COLO668 (cell line): ENCODE measurements around the gene WRNIP1.

Experiments
- DNase-seq: peaks from one replicate; lab custom pipeline; 2025; ENCODE audit not compliant: unreplicated experiment; lab: John Stamatoyannopoulos, UW

Gene WRNIP1

GRCh38 chr6:2765166-2765895 lies at the start of gene WRNIP1:
Gene WRNIP1, plus strand, starts transcription at chr6:2765393. Its CDS starts 230 bp downstream, at chr6:2765623.
- peak; percentile 97 for DNase-seq

DNA sequence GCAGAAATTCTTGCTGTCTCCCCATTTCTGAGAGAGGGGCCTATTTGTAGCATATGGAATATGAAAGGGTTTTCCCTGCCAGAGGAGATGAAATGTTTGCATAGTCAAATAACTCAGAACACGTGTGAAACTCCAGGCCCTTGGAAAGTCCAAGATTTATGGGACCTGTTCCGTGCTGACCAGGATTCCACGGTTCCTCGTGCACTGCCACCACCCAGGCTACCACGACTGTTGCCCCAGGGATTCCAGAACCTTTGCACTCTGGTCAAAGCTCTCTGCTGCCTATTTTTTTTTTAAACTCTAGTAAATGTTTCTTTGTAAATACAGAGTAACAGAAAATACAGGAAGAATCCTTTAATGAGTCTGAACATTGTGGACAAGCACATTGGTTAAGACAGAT lies 49.5 kb upstream of the WRNIP1 start:
- no peak for DNase-seq

DNA sequence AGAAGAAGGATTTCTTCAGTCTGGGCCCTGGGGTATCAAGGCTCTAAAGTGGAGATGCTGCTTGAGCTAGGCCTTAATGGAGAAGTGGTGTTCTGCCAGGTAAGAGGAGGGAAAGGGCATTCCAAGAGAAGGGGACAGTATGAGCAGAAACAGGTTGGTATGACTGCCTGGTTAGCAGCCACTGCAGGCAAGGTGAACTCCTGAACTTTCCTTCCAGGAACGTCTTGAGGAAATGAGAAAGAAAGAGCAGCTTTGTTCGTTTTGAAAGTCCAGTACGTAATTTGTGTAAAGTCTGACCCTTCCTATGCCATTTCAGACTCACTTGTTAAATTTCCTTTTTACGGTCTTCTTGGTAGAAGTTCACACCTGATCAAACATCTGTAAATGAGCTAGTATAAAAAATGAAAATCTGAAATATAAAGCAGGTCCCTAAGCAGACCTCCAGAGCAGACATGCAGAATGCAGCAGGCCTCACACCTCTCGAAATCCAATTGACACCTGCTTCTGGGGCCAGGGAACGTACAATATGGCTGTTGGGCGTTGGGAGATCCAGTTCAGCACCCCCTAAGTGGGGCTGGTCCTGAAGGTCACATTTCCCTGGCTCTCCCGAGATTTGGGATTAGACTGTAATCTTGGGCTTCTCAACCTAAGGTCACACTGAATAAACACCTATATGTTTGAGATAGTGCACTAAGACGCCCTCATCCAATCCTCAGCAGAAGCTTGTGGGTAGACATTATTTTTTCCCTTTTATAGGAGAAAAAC lies 48.1 kb upstream of the WRNIP1 start:
- no peak for DNase-seq

DNA sequence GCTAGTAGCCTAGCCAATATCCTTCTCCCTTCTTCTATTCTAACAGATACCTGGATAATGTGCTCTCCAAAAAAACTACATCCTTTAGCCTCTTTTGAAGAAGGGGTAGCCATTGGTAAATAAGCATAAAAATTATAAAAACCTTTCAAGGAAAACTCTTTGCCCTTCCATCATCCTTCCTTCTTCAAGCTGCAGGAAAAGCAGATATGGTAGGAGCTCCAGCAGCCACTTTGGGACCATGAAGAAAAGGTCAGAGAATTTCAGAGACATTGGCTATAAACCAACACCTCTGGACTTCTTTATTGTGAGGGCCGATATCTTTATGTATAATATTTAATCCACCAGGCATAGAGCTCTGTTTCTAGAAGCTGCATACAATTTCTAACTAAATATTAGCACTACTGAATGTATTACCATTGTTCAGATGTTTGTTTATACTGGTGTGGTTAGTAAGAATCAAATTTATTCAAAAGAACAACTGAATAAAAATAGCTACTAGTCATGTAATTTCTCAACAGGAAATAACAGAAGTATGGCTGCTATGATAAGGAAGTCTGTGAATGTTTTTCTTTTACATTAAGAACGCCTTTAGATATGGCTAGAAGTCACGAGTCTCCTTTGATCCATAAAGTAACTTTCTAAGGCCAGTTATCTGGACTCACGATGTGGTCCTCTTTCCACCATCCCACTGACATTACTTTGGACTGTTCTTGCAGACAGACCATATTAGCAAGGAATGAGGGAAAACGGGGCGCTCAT lies 46.7 kb upstream of the WRNIP1 start:
- no peak for DNase-seq

DNA sequence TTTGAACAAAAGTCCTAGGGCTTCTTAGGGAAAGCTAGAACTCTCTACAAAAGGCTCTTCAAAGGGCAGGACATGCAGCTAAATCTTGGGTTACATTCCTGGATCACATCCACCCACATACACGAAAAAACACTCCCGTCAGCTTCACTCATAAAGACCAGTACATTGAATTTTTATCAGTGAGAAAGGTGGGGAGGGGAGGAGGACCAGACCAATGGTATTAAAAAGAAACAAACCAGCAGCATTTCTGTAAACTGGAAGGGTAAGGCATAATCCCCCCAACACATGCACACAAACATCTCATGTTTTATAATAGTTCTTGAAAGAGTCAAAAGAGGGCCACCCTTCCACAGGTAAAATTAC lies 46.1 kb upstream of the WRNIP1 start:
- no peak for DNase-seq

- DNase-seq: no peak
Observed at GRCh38 chr6:2721219-2721618, 44.0 kb upstream of the WRNIP1 start.

DNA sequence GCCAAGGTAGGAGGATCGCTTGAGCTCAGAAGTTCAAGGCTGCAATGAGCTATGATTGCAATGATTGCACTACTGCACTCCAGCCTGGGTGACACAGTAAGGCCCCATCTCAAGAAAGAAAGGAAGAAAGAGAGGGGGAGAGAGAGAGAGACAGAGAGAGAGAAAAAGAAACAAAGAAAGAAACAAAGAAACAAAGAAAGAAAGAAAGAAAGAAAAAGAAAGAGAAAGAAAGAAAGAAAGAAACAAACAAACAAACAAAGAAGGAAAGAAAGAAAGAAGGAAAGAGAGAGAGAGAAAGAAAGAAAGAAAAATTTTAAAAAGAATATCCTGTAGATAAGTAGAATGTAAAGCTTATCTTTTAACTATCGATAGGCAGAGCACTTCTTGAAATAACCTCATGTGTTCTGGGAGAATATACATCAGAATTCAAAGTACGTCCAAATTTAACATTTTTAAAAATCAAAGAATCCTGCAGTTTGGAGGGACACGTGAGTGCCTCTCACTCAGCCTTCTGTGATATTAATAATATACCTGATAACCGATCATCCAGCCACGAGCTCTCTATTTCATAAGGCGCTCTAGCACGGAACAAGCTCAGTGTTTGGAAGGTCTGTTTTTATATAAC lies 39.7 kb upstream of the WRNIP1 start:
- DNase-seq: no peak

DNA sequence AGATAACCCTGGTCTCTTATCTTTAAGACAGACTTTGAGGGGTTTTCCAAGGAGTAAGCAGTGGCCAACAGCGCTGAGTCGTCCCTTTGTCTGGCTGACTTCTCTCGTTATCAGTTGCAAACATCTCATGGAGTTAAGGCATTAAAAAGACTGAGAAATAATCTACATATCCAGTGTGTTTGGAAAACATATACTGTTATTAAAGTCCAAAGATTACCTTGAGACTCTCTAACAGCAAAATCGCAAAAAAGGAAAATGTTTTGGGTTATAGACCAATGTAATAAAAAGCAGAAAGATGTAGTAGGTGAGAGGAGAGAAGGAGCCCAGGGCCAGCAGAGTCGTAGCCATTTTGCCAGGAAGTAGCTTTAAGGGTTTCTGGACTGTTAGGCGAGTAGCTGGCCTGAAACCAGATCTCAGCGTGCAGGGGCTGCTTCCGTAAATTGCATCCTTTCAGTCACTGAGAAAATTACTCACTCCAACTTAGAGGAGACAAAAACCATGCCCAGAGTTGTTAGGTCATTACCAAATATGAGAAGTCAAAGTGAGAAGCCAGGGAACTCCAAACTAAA lies 39.1 kb upstream of the WRNIP1 start:
- no peak for DNase-seq

GRCh38 chr6:2729921-2730320 lies 35.3 kb upstream of the WRNIP1 start:
- DNase-seq: no peak

GRCh38 chr6:2730353-2731107 lies 34.7 kb upstream of the WRNIP1 start:
- no peak for DNase-seq

- no peak for DNase-seq
Observed at GRCh38 chr6:2731281-2731909, 33.8 kb upstream of the WRNIP1 start.

GRCh38 chr6:2732503-2733089 lies 32.6 kb upstream of the WRNIP1 start:
- no peak for DNase-seq

DNA sequence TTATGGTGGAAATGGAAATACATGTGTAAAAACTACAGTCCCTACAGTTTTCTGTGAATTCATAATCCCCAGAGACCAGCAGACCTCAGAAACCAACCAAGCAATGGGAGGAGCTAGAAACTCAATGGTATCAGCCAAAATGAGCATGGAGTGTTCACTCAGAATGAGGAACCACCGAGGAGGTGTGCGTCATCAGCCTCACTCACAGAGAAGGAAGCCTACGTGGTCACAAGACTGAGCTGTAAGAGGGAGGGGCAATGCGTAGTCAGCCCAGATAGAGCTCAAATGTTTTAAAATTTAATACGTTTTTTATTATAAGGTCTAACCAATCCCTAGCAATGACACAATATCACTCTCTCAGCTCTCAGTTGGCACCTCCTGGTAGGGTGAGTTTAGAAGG lies 31.9 kb upstream of the WRNIP1 start:
- no peak for DNase-seq

GRCh38 chr6:2733736-2734480 lies 31.3 kb upstream of the WRNIP1 start:
- DNase-seq: no peak

GRCh38 chr6:2734488-2735166 lies 30.6 kb upstream of the WRNIP1 start:
- no peak for DNase-seq

- DNase-seq: no peak
Observed at GRCh38 chr6:2737885-2738284, 27.3 kb upstream of the WRNIP1 start.

DNA sequence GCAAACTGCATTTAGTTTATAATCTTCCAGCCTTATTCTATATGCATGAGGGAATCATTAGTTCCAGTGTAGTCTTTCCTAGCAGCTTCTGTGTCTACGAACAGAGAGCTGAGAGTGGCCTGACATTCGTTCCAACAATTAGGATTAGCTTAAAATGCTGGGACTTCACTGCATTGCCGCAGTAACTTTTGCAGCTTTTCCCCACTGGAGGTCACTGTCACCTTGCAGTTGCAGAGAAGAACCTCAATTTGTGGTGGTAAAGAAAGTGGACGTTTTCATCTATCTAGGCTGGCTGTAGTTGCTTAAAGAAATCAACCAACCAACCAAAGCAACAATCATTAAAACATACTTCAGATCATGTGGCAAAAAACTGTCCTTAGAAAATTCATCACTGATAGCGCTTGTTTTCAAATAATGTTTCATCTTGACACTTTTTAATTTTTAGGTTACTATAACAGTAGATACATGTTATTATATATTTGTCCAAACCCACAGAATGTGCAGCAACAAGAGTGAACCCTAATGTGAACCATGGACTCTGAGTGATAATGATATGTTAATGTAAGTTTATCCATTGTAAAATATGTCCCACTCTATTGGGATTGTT lies 26.7 kb upstream of the WRNIP1 start:
- DNase-seq: peak; percentile 22

GRCh38 chr6:2739335-2739734 lies 25.9 kb upstream of the WRNIP1 start:
- DNase-seq: peak; percentile 2
